IgD-negative memory B cell (primary cell): ENCODE measurements around the gene ARHGEF10L. TPM values are rescaled to one million over a fixed set of nuclear protein-coding genes. Genes with fewer than 3 reads are reported as not detected.

Experiments used
- H3K27ac Mint-ChIP-seq, 3 donors: one replicate each; pipeline ENCODE4 v1.8.0; 2020 to 2022; ENCODE audit warnings: mild to moderate bottlenecking in 3 of 3, mixed read lengths in 3 of 3, moderate library complexity in 1 of 3
- H3K27me3 Mint-ChIP-seq: one replicate; pipeline ENCODE4 v1.8.0; 2021; ENCODE audit warnings: mixed read lengths
- H3K36me3 Mint-ChIP-seq: one replicate; pipeline ENCODE4 v1.8.0; 2020; ENCODE audit warnings: mild to moderate bottlenecking, mixed read lengths
- H3K4me1 Mint-ChIP-seq, 3 donors: one replicate each; pipeline ENCODE4 v1.8.0; 2020 to 2022; ENCODE audit warnings: mixed read lengths in 3 of 3, mild to moderate bottlenecking in 1 of 3
- H3K4me3 Mint-ChIP-seq, 4 donors: one replicate each; pipeline ENCODE4 v1.8.0; 2020 to 2022; ENCODE audit warnings: mild to moderate bottlenecking in 4 of 4, mixed read lengths in 4 of 4, moderate library complexity in 3 of 4
- H3K9me3 Mint-ChIP-seq, 3 donors: one replicate each; pipeline ENCODE4 v1.8.0; 2020 to 2021; ENCODE audit warnings: mixed read lengths in 3 of 3, mild to moderate bottlenecking in 1 of 3
- polyA plus RNA-seq: library from polyadenylated mRNA; unstranded; fragments of 300-500 nt; fragmentation: Illumina TruSeq; gene quantifications from one replicate; pipeline ENCODE4 v1.2.3, GENCODE V29; 2021

The ARHGEF10L gene
- polyA plus RNA-seq, 1 donor from 2014 or later, result not detected

DNA sequence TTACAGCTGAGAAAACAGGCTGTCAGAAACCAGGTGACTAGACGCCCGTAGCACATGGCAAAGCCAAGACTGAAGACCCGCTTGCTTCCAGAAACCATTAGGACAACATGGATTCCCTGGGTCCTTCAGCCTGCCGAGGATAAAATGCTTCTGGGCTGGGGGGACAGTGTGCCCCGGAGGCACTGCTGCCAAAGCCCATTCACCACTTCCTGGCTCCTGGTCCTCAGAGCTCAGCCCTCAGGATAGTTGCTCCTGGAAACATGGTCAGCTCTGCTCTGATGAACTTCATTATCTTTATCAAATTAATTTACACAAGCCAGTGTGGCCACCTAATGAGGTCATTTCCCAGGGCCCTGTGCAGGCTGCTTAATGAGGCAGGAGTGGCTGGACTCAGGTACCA is 174.5 kb downstream of the ARHGEF10L start:
- Mint-ChIP-seq H3K9me3 (peaks cover 0 to 6% (median 0%) of the 10 kb centered on the region in 3 donors), H3K4me3 (no peak overlapping the region), H3K27me3 (peaks cover 17% of the 10 kb centered on the region), H3K36me3 (no peaks in the 10 kb centered on the region), H3K4me1 (no peaks in the 10 kb centered on the region), H3K27ac (no peak overlapping the region)

- no peak overlapping the region for H3K27ac Mint-ChIP-seq
- H3K4me1 Mint-ChIP-seq, result no peaks in the 10 kb centered on the region
- H3K9me3 Mint-ChIP-seq, result no peaks in the 10 kb centered on the region
- H3K4me3 Mint-ChIP-seq, result no peak overlapping the region
- peaks cover 2% of the 10 kb centered on the region for H3K36me3 Mint-ChIP-seq
- peaks cover 12% of the 10 kb centered on the region for H3K27me3 Mint-ChIP-seq
Measured at GRCh38 chr1:17717594-17718535, 178.4 kb downstream of the ARHGEF10L start.

DNA sequence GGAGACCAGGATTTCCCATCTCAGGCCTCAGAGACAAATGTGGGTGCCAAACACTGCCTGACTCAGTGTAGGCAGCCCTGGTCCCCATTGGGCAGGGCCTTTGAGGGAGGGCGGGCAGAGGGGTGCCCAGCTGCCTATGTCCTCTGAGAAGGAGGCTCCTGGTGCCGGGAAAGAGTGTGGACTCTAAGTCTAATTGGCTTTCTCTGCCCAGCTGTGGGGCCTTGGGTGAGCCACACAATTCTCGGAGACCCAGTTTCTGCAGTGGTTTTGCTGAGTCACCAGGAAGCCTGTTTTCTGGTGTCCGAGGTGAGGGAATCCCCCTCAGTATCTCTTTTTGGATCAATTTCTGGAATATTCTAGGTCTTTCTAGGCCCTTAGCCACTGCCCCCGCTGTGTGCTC is 180.4 kb downstream of the ARHGEF10L start:
- Mint-ChIP-seq H3K9me3 (no peaks in the 10 kb centered on the region), H3K4me3 (no peak overlapping the region), H3K4me1 (no peaks in the 10 kb centered on the region), H3K27ac (no peak overlapping the region), H3K27me3 (peaks cover 12% of the 10 kb centered on the region), H3K36me3 (peaks cover 2% of the 10 kb centered on the region)

GRCh38 chr1:17721444-17721843 is 181.9 kb downstream of the ARHGEF10L start:
- H3K36me3 Mint-ChIP-seq, result peaks cover 2% of the 10 kb centered on the region
- H3K9me3 Mint-ChIP-seq, result no peaks in the 10 kb centered on the region
- no peaks in the 10 kb centered on the region for H3K4me1 Mint-ChIP-seq
- peaks cover 9% of the 10 kb centered on the region for H3K27me3 Mint-ChIP-seq
- no peak overlapping the region for H3K4me3 Mint-ChIP-seq
- H3K27ac Mint-ChIP-seq, result no peak overlapping the region

DNA sequence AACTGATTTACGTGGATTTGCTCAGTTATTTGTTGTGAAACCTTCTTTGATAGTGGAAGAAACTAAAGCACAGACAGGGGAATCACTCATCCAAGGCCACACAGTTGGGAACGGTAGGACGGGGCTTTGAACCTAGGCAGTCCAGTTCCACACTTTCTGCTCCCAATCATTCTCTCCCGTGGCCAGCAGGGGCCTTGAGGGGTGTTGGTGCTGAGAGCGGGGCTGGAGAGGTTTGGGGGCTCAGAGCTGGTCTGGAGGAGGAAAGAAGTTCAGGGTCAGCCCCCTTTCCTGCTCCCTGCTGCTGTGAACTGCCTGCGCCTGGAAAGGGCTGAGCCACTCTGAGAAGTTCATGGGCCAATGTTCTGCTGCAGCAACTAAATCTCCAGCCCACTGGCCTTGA is 184.2 kb downstream of the ARHGEF10L start:
- H3K4me3 Mint-ChIP-seq, result no peak overlapping the region
- H3K27me3 Mint-ChIP-seq, result peaks cover 3% of the 10 kb centered on the region
- no peaks in the 10 kb centered on the region for H3K4me1 Mint-ChIP-seq
- no peaks in the 10 kb centered on the region for H3K9me3 Mint-ChIP-seq
- peaks cover 2% of the 10 kb centered on the region for H3K36me3 Mint-ChIP-seq
- no peak overlapping the region for H3K27ac Mint-ChIP-seq

GRCh38 chr1:17724150-17724549 is 184.7 kb downstream of the ARHGEF10L start:
- H3K4me1 Mint-ChIP-seq, result no peaks in the 10 kb centered on the region
- H3K27me3 Mint-ChIP-seq, result peaks cover 3% of the 10 kb centered on the region
- H3K4me3 Mint-ChIP-seq, result no peak overlapping the region
- H3K36me3 Mint-ChIP-seq, result peaks cover 2% of the 10 kb centered on the region
- H3K27ac Mint-ChIP-seq, result no peak overlapping the region
- no peaks in the 10 kb centered on the region for H3K9me3 Mint-ChIP-seq

DNA sequence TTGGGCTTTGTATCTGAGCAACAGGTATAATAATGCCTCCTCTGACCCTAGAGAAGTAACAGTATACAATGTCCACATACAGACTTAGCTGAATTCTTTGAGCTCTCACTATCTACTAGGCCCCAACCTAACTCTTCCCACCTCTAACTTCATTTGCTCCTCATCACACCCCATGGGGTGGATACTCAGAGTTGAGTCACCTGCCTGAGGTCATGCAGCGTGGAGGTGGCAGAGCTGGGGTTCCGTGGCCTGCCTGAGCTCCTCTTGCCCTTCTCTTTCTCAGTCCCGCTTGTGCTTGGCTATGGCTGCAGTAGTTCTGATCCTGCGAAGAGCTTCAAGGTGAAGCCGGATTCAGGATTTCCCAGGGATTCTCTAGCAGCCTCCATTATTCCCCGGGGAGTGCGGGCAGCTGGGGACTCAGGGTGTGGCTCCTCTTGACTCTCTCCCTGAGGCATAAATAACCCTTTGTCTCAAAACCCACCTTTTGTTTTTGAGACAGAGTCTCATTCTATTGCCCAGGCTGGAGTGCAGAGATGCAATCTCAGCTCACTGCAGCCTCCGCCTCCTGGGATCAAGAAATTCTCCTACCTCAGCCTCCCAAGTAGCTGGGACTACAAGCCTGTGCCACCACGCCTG is 185.7 kb downstream of the ARHGEF10L start:
- H3K27me3 Mint-ChIP-seq, result peaks cover 3% of the 10 kb centered on the region
- H3K9me3 Mint-ChIP-seq, result no peaks in the 10 kb centered on the region
- H3K27ac Mint-ChIP-seq, result peak overlapping the region in 1 of 3 donors; percentile 19
- no peak overlapping the region for H3K4me3 Mint-ChIP-seq
- H3K4me1 Mint-ChIP-seq, result no peaks in the 10 kb centered on the region
- H3K36me3 Mint-ChIP-seq, result peaks cover 2% of the 10 kb centered on the region

GRCh38 chr1:17725811-17726582 is 186.5 kb downstream of the ARHGEF10L start:
- Mint-ChIP-seq H3K27ac (no peak overlapping the region), H3K4me1 (no peaks in the 10 kb centered on the region), H3K27me3 (peaks cover 7% of the 10 kb centered on the region), H3K4me3 (no peak overlapping the region), H3K9me3 (no peaks in the 10 kb centered on the region), H3K36me3 (peaks cover 2% of the 10 kb centered on the region)

DNA sequence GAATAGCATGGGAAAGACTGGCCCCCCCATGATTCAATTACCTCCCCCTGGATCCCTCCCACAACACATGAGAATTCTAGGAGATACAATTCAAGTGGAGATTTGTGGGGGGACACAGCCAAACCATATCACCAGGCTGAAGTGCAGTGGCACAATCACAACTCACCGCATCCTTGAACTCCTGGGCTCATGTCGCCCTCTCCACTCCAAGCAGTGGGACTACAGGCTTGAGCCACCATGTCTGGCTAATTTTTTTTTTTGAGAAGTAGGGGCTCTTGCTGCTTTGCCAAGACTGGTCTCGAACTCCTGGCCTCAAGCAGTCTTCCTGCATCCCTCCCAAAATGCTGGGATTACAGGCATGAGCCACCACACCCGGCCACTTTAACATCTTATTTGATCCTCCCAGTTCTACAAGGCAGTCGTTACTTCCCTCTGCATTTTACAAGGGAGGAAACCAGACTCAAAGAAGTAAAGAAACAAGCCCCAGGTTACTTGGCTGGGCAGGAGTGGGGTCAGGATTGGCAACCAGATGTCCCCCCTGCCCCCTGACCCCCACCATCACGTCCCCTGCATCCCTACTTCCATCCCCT is 188.7 kb downstream of the ARHGEF10L start:
- H3K27ac Mint-ChIP-seq, result no peak overlapping the region
- no peaks in the 10 kb centered on the region for H3K36me3 Mint-ChIP-seq
- no peak overlapping the region for H3K4me3 Mint-ChIP-seq
- H3K27me3 Mint-ChIP-seq, result peaks cover 7% of the 10 kb centered on the region
- no peaks in the 10 kb centered on the region for H3K4me1 Mint-ChIP-seq
- H3K9me3 Mint-ChIP-seq, result no peaks in the 10 kb centered on the region

GRCh38 chr1:17729248-17729647 is 189.8 kb downstream of the ARHGEF10L start:
- Mint-ChIP-seq H3K4me1 (no peaks in the 10 kb centered on the region), H3K27ac (no peak overlapping the region), H3K36me3 (no peaks in the 10 kb centered on the region), H3K4me3 (no peak overlapping the region), H3K27me3 (peaks cover 7% of the 10 kb centered on the region), H3K9me3 (no peaks in the 10 kb centered on the region)

DNA sequence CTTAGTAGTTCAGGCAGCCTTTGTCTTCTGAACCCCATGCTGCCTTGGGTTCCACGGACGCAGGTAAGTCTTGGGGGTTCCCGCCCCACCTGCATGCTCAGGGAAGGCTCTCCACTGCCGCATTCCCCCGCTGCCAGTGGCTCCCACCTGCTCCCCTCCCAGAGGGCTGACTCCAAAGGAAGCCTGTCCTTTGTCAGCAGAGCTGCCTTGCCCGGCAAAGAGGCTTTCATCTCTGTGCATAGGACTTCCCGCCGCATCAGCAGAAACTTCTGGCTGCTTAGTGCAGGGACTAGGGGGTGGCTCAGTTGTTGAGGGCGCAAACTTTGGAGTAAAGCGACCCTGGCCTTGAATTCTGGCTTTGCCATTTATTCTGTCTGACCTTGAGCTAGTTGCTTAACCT is 190.4 kb downstream of the ARHGEF10L start:
- Mint-ChIP-seq H3K9me3 (no peaks in the 10 kb centered on the region), H3K4me3 (no peak overlapping the region), H3K4me1 (no peaks in the 10 kb centered on the region), H3K36me3 (no peaks in the 10 kb centered on the region), H3K27me3 (peaks cover 7% of the 10 kb centered on the region), H3K27ac (no peak overlapping the region)

- Mint-ChIP-seq H3K27ac (no peak overlapping the region), H3K4me1 (no peaks in the 10 kb centered on the region), H3K4me3 (no peak overlapping the region), H3K36me3 (no peaks in the 10 kb centered on the region), H3K9me3 (no peaks in the 10 kb centered on the region), H3K27me3 (peaks cover 6% of the 10 kb centered on the region)
Measured at GRCh38 chr1:17731460-17731859, 192.0 kb downstream of the ARHGEF10L start.

GRCh38 chr1:17732475-17732874 is 193.0 kb downstream of the ARHGEF10L start:
- Mint-ChIP-seq H3K27me3 (peaks cover 6% of the 10 kb centered on the region), H3K36me3 (no peaks in the 10 kb centered on the region), H3K4me3 (no peak overlapping the region), H3K4me1 (no peaks in the 10 kb centered on the region), H3K9me3 (no peaks in the 10 kb centered on the region), H3K27ac (no peak overlapping the region)

DNA sequence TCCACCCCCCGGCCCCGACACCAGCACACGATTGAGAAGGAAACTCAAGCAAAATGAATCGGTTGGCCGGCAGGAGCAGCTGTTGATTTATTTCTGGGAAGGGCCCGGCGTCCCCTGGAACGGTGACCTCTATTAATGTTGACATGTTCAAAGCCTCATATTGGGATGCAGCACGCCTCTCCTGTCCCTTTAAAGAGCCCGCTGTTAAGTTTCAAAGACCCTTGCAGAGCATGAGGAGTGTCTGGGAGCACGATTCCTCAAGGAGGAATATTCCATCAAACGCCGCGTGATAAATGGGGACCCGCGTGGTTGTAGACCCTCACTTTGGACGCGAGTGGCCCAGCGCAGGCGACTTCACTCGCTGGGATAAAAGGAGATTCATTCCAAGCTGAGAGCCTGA is 194.2 kb downstream of the ARHGEF10L start:
- Mint-ChIP-seq H3K4me3 (no peak overlapping the region), H3K36me3 (no peaks in the 10 kb centered on the region), H3K9me3 (no peaks in the 10 kb centered on the region), H3K27me3 (peaks cover 6% of the 10 kb centered on the region), H3K27ac (no peak overlapping the region), H3K4me1 (no peaks in the 10 kb centered on the region)

GRCh38 chr1:17734609-17735008 is 195.1 kb downstream of the ARHGEF10L start:
- Mint-ChIP-seq H3K27me3 (peaks cover 6% of the 10 kb centered on the region), H3K36me3 (no peaks in the 10 kb centered on the region), H3K4me3 (no peak overlapping the region), H3K9me3 (no peaks in the 10 kb centered on the region), H3K27ac (no peak overlapping the region), H3K4me1 (no peaks in the 10 kb centered on the region)
